Endodermal cell (in vitro differentiated cells): ENCODE data around the gene SLC5A8. TPM values are rescaled to one million over a fixed set of nuclear protein-coding genes. Genes with fewer than 3 reads are reported as not detected.

Experiments used
- DNase-seq: peaks from one replicate; pipeline ENCODE4 v3.0.0-alpha.2; 2017
- H3K27ac ChIP-seq: 2 replicates; pipeline ENCODE4 v1.5.1; 2013; ENCODE audit warnings: mild to moderate bottlenecking, low read depth, low read length, moderate library complexity
- H3K27me3 ChIP-seq: 2 replicates; pipeline ENCODE4 v1.6.1; 2013; ENCODE audit warnings: mild to moderate bottlenecking, low read length, moderate library complexity; ENCODE audit not compliant: insufficient read depth, control insufficient read depth, poor library complexity, severe bottlenecking
- H3K36me3 ChIP-seq: 2 replicates; pipeline ENCODE4 v1.7.0; 2013; ENCODE audit warnings: mild to moderate bottlenecking, low read length, moderate library complexity; ENCODE audit not compliant: control insufficient read depth, insufficient read depth
- H3K4me1 ChIP-seq: one replicate; pipeline ENCODE4 v1.7.0; 2013; ENCODE audit warnings: low read length; ENCODE audit not compliant: control insufficient read depth, insufficient read depth
- H3K4me3 ChIP-seq: 2 replicates; pipeline ENCODE4 v1.5.1; 2013; ENCODE audit warnings: mild to moderate bottlenecking, low read length, moderate library complexity
- H3K9ac ChIP-seq: 2 replicates; pipeline ENCODE4 v1.6.1; 2013; ENCODE audit warnings: mild to moderate bottlenecking, low read length, moderate library complexity; ENCODE audit not compliant: poor library complexity, severe bottlenecking; ENCODE audit errors: extremely low read depth
- H3K9me3 ChIP-seq: 2 replicates; pipeline ENCODE4 v1.6.1; 2013; ENCODE audit warnings: mild to moderate bottlenecking, low read length, moderate library complexity; ENCODE audit not compliant: control insufficient read depth
- H3K27ac Mint-ChIP-seq: 2 replicates; pipeline ENCODE4 v1.8.0; 2020; ENCODE audit warnings: mixed read lengths
- H3K27me3 Mint-ChIP-seq: 2 replicates; pipeline ENCODE4 v1.8.0; 2021; ENCODE audit warnings: mild to moderate bottlenecking, mixed read lengths; ENCODE audit not compliant: insufficient read depth
- H3K36me3 Mint-ChIP-seq: 2 replicates; pipeline ENCODE4 v1.8.0; 2020; ENCODE audit warnings: low read depth, mixed read lengths
- H3K4me1 Mint-ChIP-seq: 2 replicates; pipeline ENCODE4 v1.8.0; 2020; ENCODE audit warnings: mixed read lengths
- H3K4me3 Mint-ChIP-seq: 2 replicates; pipeline ENCODE4 v1.8.0; 2020; ENCODE audit warnings: mild to moderate bottlenecking, moderate library complexity, mixed read lengths
- H3K9me3 Mint-ChIP-seq: 2 replicates; pipeline ENCODE4 v1.8.0; 2020; ENCODE audit warnings: mild to moderate bottlenecking, mixed read lengths
- WGBS, 2 experiments: methylation state at CpG; one replicate each; pipeline versions ENCODE4 v1.1.5 to v1.1.7; 2013; ENCODE audit warnings: missing lambda C conversion rate in 2 of 2, mixed read lengths in 1 of 2; ENCODE audit not compliant: insufficient coverage in 1 of 2, insufficient read length in 1 of 2; 5-methylcytosine and 5-hydroxymethylcytosine counted together
- total RNA-seq, 2 donors: library from RNA; stranded (reverse); fragmentation: NEBNext Ultra II Directional in 1 of 2; extraction: Animal tissue kit (Norgen Biotek cat#: 25700) in 1 of 2; gene quantifications; 2 replicates in 1 of 2; 3 replicates in 1 of 2; pipeline ENCODE4 v1.2.1, GENCODE V29; 2021
- TF ChIP-seq, protein P1 (sequence below): fragments of 200-600 bp; sonication (generic); conservative IDR thresholded peaks from 2 replicates; pipeline ENCODE4 v1.5.0; 2021; ENCODE audit warnings: antibody characterized with exemption, mild to moderate bottlenecking

Gene SLC5A8
- total RNA-seq, 2 donors from 2014 or later, result not detected

DNA sequence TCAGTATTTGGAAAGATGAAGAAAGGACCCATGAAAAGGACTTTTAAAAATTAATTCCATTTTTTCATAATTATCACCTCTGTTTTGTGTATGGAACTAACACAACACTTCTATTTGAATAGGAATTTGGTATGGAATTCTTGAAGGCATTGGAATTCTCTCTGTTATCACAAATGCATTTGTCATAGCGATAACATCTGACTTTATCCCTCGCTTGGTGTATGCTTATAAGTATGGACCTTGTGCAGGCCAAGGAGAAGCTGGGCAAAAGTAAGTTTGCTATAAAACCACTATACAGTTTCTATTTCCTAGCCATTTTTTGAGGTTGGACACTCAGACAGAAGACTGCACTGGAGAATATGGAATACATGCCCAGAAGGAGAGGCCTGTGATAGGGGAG is 98.6 kb downstream of the SLC5A8 start:
- Histone ChIP-seq H3K4me1 (no peaks in the 10 kb centered on the region), H3K27me3 (no peaks in the 10 kb centered on the region), H3K9ac (no peak overlapping the region), H3K36me3 (no peaks in the 10 kb centered on the region), H3K27ac (no peak overlapping the region), H3K4me3 (no peak overlapping the region), H3K9me3 (no peaks in the 10 kb centered on the region)
- no peaks in the 10 kb centered on the region for H3K9me3 Mint-ChIP-seq
- H3K36me3 Mint-ChIP-seq, result no peaks in the 10 kb centered on the region
- H3K4me1 Mint-ChIP-seq, result no peaks in the 10 kb centered on the region
- no peak overlapping the region for H3K27ac Mint-ChIP-seq
- no peak for DNase-seq
- H3K4me3 Mint-ChIP-seq, result no peak overlapping the region
- WGBS, 2 experiments, result 91% methylated on average over 2 of the region's 2 CpGs; no CpG with 5 or more reads in 1 of the 2 experiments
- TF ChIP-seq, protein P1, sequence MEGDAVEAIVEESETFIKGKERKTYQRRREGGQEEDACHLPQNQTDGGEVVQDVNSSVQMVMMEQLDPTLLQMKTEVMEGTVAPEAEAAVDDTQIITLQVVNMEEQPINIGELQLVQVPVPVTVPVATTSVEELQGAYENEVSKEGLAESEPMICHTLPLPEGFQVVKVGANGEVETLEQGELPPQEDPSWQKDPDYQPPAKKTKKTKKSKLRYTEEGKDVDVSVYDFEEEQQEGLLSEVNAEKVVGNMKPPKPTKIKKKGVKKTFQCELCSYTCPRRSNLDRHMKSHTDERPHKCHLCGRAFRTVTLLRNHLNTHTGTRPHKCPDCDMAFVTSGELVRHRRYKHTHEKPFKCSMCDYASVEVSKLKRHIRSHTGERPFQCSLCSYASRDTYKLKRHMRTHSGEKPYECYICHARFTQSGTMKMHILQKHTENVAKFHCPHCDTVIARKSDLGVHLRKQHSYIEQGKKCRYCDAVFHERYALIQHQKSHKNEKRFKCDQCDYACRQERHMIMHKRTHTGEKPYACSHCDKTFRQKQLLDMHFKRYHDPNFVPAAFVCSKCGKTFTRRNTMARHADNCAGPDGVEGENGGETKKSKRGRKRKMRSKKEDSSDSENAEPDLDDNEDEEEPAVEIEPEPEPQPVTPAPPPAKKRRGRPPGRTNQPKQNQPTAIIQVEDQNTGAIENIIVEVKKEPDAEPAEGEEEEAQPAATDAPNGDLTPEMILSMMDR, result no peak
- no peaks in the 10 kb centered on the region for H3K27me3 Mint-ChIP-seq

DNA sequence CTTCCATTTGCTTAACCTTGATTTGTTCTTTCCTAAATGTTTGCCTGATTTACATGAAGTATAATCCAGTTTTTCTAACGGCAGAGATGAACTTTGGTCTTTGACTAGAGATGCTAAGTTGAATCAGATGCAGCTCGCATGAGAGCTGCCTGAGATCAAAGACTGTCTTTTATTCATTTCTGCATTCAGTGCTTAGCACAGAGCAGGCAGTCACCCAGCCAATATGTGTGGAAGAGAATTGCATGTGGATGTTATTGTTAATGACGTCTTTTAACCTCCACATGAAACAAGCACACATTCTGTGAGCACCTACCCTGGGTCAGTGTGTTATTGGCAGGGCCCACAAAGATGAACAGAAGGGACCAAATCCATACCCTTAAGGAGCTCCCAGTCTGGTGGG is 99.2 kb downstream of the SLC5A8 start:
- no peaks in the 10 kb centered on the region for H3K4me1 ChIP-seq
- no peaks in the 10 kb centered on the region for H3K27me3 ChIP-seq
- TF ChIP-seq, protein P1, result no peak
- H3K27ac ChIP-seq, result no peak overlapping the region
- no peaks in the 10 kb centered on the region for H3K9me3 ChIP-seq
- Mint-ChIP-seq H3K27ac (no peak overlapping the region), H3K9me3 (no peaks in the 10 kb centered on the region), H3K4me1 (no peaks in the 10 kb centered on the region), H3K27me3 (no peaks in the 10 kb centered on the region), H3K4me3 (no peak overlapping the region), H3K36me3 (no peaks in the 10 kb centered on the region)
- no peak overlapping the region for H3K4me3 ChIP-seq
- 84 to 89% methylated on average over 2 to 3 of the region's 3 CpGs for WGBS, 2 experiments
- DNase-seq, result no peak
- H3K9ac ChIP-seq, result no peak overlapping the region
- H3K36me3 ChIP-seq, result no peaks in the 10 kb centered on the region

DNA sequence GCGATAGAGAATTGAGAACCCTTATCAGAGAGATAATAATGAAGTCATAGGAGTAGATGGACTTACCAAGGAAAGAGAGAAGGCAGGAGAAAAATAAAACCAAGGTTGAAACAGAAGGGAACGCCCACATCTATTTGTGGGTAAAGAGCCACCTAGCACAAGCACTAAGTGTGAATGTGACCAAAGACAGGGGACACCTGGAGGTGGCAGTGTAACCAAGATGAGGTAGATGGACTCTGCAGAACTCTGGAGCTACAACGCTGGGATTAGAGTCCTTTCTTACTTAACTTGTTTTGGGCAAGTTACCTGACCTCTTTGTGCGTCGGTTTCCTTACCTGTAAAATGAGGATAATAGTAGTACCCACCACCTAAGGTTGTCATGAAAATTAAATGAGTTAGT is 101.9 kb downstream of the SLC5A8 start:
- H3K27ac Mint-ChIP-seq, result no peak overlapping the region
- H3K36me3 ChIP-seq, result no peaks in the 10 kb centered on the region
- peak; percentile 63 for DNase-seq

More for the DNA sequence above, 101.9 kb downstream of the SLC5A8 start:
- H3K4me1 ChIP-seq, result no peaks in the 10 kb centered on the region
- no peak overlapping the region for H3K4me3 ChIP-seq
- Mint-ChIP-seq H3K27me3 (no peaks in the 10 kb centered on the region), H3K4me3 (no peak overlapping the region), H3K4me1 (peaks cover 5% of the 10 kb centered on the region), H3K36me3 (no peaks in the 10 kb centered on the region), H3K9me3 (no peaks in the 10 kb centered on the region)
- H3K9ac ChIP-seq, result no peak overlapping the region
- no peaks in the 10 kb centered on the region for H3K27me3 ChIP-seq
- H3K9me3 ChIP-seq, result no peaks in the 10 kb centered on the region
- TF ChIP-seq, protein P1, result peak; percentile 60
- no peak overlapping the region for H3K27ac ChIP-seq
- 88 to 94% methylated on average over 5 of the region's 5 CpGs for WGBS, 2 experiments
